Putamen (tissue), 1 donor: Measurements from ENCODE around the gene KIF26B.
"Not testable (repeated sequence)": the region's sequence is repeated elsewhere in the genome, so short reads cannot be mapped to it uniquely, and the experiment has no call there.

Source experiments
- DNase-seq: peaks from one replicate; pipeline ENCODE4 v3.0.0-alpha.2; 2016; ENCODE audit warnings: low spot score

The KIF26B gene

GRCh38 chr1:245356891-245357585, 202.3 kb downstream of the KIF26B start:
- DNase-seq, result no peak

- DNase-seq, result not testable (repeated sequence)
Observed at GRCh38 chr1:245359101-245359680, 204.4 kb downstream of the KIF26B start.

GRCh38 chr1:245361065-245361464, 206.3 kb downstream of the KIF26B start:
- no peak for DNase-seq

GRCh38 chr1:245361951-245362350, 207.2 kb downstream of the KIF26B start:
- no peak for DNase-seq

GRCh38 chr1:245363461-245364200, 208.8 kb downstream of the KIF26B start:
- no peak for DNase-seq

GRCh38 chr1:245365095-245366020, 210.6 kb downstream of the KIF26B start:
- no peak for DNase-seq

- no peak for DNase-seq
Observed at GRCh38 chr1:245366886-245367285, 212.1 kb downstream of the KIF26B start.

GRCh38 chr1:245370175-245370825, 215.5 kb downstream of the KIF26B start:
- DNase-seq, result no peak

GRCh38 chr1:245370905-245371581, 216.3 kb downstream of the KIF26B start:
- DNase-seq, result no peak

GRCh38 chr1:245373131-245373530, 218.3 kb downstream of the KIF26B start:
- DNase-seq, result no peak

GRCh38 chr1:245375789-245376460, 221.1 kb downstream of the KIF26B start:
- no peak for DNase-seq

GRCh38 chr1:245377854-245378253, 223.1 kb downstream of the KIF26B start:
- DNase-seq, result no peak

GRCh38 chr1:245378311-245378722, 223.5 kb downstream of the KIF26B start:
- no peak for DNase-seq

- no peak for DNase-seq
Observed at GRCh38 chr1:245378745-245379144, 224.0 kb downstream of the KIF26B start.

- DNase-seq, result no peak
Observed at GRCh38 chr1:245380790-245381535, 226.2 kb downstream of the KIF26B start.

GRCh38 chr1:245382981-245383380, 228.2 kb downstream of the KIF26B start:
- no peak for DNase-seq

GRCh38 chr1:245383396-245384330, 228.9 kb downstream of the KIF26B start:
- DNase-seq, result no peak

- no peak for DNase-seq
Observed at GRCh38 chr1:245386297-245386971, 231.6 kb downstream of the KIF26B start.
